ENCODE results near the gene DYNC2LI1.

DYNC2LI1 gene

DNA sequence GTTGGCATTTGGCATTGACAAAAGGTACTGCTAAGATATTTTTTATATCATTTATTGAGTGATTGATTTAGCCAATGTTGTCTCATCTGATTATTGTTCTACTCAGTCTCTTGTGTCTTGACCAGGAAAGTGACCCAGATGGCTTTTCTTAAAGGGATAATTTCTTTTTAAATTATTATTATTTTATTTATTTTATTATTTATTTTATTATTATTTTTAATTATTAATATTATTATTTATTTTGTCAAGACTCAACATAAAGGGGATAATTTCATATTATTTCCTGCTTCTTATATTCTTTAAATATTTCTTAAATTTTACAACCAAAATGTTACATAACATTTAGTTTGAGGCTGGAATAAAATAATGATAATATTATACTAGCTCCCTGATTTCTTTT is 27.1 kb downstream of the DYNC2LI1 start:
- no peak overlapping the region for H3K27ac ChIP-seq
- TF ChIP-seq, protein P1, sequence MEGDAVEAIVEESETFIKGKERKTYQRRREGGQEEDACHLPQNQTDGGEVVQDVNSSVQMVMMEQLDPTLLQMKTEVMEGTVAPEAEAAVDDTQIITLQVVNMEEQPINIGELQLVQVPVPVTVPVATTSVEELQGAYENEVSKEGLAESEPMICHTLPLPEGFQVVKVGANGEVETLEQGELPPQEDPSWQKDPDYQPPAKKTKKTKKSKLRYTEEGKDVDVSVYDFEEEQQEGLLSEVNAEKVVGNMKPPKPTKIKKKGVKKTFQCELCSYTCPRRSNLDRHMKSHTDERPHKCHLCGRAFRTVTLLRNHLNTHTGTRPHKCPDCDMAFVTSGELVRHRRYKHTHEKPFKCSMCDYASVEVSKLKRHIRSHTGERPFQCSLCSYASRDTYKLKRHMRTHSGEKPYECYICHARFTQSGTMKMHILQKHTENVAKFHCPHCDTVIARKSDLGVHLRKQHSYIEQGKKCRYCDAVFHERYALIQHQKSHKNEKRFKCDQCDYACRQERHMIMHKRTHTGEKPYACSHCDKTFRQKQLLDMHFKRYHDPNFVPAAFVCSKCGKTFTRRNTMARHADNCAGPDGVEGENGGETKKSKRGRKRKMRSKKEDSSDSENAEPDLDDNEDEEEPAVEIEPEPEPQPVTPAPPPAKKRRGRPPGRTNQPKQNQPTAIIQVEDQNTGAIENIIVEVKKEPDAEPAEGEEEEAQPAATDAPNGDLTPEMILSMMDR (IDR thresholded peaks at IDR 0.05): no peak
- TF ChIP-seq ZFX (IDR thresholded peaks at IDR 0.05; ENCODE audit: borderline replicate concordance): no peak

DNA sequence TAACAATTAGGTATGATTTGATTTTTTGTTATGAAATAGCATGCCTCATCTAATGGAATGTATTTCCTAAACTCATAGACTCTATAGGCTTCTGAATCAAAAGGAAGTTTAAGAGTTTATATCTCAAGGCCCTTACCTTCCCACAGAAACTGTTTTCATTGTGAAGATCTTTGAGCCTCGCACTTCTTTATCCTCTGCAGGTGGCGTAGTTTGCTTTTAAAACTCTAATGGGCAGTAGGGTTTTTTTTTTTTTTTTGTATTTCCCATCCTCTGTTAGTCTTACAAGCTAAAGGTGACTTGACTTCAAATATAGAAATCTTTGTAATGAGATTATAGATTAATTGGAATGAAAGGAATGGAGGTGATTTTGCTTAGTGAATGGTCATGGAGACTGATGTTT is 28.3 kb downstream of the DYNC2LI1 start:
- TF ChIP-seq ZFX (IDR thresholded peaks at IDR 0.05; ENCODE audit: borderline replicate concordance): no peak
- TF ChIP-seq, protein P1 (IDR thresholded peaks at IDR 0.05): no peak

DNA sequence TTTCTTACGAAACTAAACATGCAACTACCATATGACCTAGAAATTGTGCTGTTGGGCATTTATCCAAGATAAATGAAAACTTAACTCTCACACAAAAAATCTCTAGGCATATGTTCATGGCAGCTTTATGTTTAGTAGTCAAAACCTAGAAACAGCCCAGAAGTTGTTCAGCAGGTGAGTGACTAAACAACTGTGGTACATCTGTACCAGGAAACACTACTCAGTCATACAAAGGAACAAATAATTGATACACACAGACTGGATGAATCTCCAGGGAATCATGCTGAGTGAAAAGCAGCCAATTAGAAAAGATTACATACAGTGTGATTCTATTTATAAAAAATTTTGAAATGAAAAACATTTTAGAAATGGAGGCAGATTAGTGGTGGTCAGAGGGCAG is 29.3 kb downstream of the DYNC2LI1 start:
- no peak overlapping the region for H3K27ac ChIP-seq
- TF ChIP-seq, protein P1 (IDR thresholded peaks at IDR 0.05): no peak
- no peak for TF ChIP-seq ZFX (IDR thresholded peaks at IDR 0.05; ENCODE audit: borderline replicate concordance)

More for the DNA sequence above, 28.3 kb downstream of the DYNC2LI1 start:
- no peak overlapping the region for H3K27ac ChIP-seq

DNA sequence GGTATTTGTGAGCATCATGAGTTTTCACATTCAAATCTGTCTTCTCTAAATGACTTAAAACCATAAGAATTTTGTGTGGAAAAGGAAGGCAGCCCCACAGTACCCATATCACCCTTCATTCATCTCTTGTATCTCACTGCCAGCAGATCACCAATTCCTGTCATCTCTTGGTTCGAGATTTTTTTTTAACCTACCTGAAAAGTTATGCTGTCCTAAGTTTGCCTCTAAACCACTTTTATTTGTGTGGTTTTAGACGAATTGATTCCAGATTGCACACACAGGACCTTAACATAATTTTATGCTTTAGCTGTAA is 32.8 kb downstream of the DYNC2LI1 start:
- H3K27ac ChIP-seq: peak overlapping the region; percentile 63
- no peak for TF ChIP-seq ZFX (IDR thresholded peaks at IDR 0.05; ENCODE audit: borderline replicate concordance)
- TF ChIP-seq, protein P1 (IDR thresholded peaks at IDR 0.05): no peak

DNA sequence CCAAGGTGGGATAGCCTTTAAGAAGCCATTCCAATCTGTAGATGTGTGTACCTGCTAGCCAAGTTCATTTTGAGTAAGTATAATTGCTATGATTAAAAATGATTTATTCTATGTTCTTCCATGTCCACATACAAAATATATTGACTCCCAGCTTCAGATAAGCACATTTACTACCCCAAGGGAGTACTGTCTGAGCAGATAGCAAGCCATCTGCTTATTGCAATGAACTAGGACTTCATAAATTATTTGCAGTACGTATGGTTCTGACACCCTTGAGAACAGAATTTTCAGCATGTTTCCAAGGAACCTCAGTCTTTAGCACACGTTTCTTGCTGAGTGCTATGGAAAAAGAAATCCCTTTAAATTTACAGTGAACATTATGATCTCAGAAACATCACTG is 36.6 kb downstream of the DYNC2LI1 start:
- no peak overlapping the region for H3K27ac ChIP-seq
- TF ChIP-seq, protein P1 (IDR thresholded peaks at IDR 0.05): no peak
- no peak for TF ChIP-seq ZFX (IDR thresholded peaks at IDR 0.05; ENCODE audit: borderline replicate concordance)

DNA sequence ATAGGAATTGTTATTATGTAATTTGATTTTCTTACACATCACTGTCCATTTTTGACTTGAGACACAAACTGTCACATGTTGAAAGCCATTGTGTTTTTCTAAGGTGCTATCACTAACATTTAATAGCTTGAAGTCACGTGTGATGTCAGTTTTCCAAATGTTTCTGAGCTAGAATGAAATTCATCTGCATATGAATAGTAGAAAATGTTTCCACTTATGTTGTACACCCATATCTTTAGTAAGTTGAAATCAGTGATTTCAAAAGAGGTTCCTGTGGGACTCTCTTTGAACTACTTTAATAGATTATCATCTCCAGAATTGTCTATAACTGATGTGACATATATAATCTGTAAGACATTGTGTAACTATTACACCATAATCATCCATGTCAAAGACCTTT is 37.0 kb downstream of the DYNC2LI1 start:
- no peak for TF ChIP-seq ZFX (IDR thresholded peaks at IDR 0.05; ENCODE audit: borderline replicate concordance)
- TF ChIP-seq, protein P1 (IDR thresholded peaks at IDR 0.05): no peak
- no peak overlapping the region for H3K27ac ChIP-seq

DNA sequence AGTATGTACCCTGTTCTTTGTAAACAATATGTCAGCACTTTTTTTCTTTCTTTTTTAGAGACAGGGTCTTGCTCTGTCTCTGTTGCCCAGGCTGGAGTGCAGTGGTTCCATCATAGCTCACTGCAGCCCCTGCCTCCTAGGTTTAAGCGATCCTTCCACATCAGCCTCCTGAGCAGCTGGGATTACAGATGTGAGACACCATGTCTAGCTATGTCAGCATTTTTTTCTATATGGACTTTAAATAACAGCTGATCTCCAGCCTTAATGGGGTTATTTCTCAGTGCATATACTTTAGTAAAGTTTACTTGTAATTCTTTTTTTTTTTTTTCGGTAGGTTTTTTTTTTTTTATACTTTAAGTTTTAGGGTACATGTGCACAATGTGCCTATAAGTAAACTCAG is 38.2 kb downstream of the DYNC2LI1 start:
- no peak overlapping the region for H3K27ac ChIP-seq
- TF ChIP-seq, protein P1 (IDR thresholded peaks at IDR 0.05): no peak
- no peak for TF ChIP-seq ZFX (IDR thresholded peaks at IDR 0.05; ENCODE audit: borderline replicate concordance)

Measured in 22Rv1 (cell line).